Stimulated activated CD8-positive, alpha-beta memory T cell treated with anti-CD3 and anti-CD28 coated beads, Interleukin-15, amount 100 ng/mL, for 1 hour (primary cell): Measurements from ENCODE around the gene CTAG2.
"Not testable (repeated sequence)": the region's sequence is repeated elsewhere in the genome, so short reads cannot be mapped to it uniquely, and the experiment has no call there.

Experiments
- DNase-seq: peaks from one replicate; pipeline ENCODE4 v3.0.0-alpha.2; 2020; ENCODE audit warnings: low read depth

CTAG2 gene

GRCh38 chrX:154653413-154653812 is at the start of gene CTAG2:
Gene CTAG2 (minus strand): TSS chrX:154653579. CDS start chrX:154653515, 64 bp downstream.
- DNase-seq = not testable (repeated sequence)

GRCh38 chrX:154698630-154699248 is 45.4 kb upstream of the CTAG2 start:
- DNase-seq = no peak

GRCh38 chrX:154696676-154697045 is 43.3 kb upstream of the CTAG2 start:
- DNase-seq = no peak

GRCh38 chrX:154695911-154696675 is 42.7 kb upstream of the CTAG2 start:
- no peak for DNase-seq

- DNase-seq = no peak
These were observed 40.0 kb upstream of the CTAG2 start for GRCh38 chrX:154693394-154693793.

- DNase-seq = not testable (repeated sequence)
These were observed 37.1 kb upstream of the CTAG2 start for GRCh38 chrX:154690438-154690837.

- not testable (repeated sequence) for DNase-seq
These were observed 18.7 kb upstream of the CTAG2 start for GRCh38 chrX:154672084-154672483.

GRCh38 chrX:154670848-154671247 is 17.5 kb upstream of the CTAG2 start:
- not testable (repeated sequence) for DNase-seq

GRCh38 chrX:154661899-154662298 is 8.5 kb upstream of the CTAG2 start:
- no peak for DNase-seq

- no peak for DNase-seq
These were observed 7.8 kb upstream of the CTAG2 start for GRCh38 chrX:154661170-154661569.

GRCh38 chrX:154660541-154660940 is 7.2 kb upstream of the CTAG2 start:
- DNase-seq = no peak

GRCh38 chrX:154658957-154659356 is 5.6 kb upstream of the CTAG2 start:
- no peak for DNase-seq

- no peak for DNase-seq
These were observed 4.8 kb upstream of the CTAG2 start for GRCh38 chrX:154658187-154658586.

- DNase-seq = no peak
These were observed 3.9 kb upstream of the CTAG2 start for GRCh38 chrX:154657226-154657805.

GRCh38 chrX:154655786-154656185 is 2.4 kb upstream of the CTAG2 start:
- DNase-seq = no peak

- DNase-seq = no peak
These were observed 2.0 kb upstream of the CTAG2 start for GRCh38 chrX:154655346-154655745.

GRCh38 chrX:154654925-154655324 is 1.5 kb upstream of the CTAG2 start:
- DNase-seq = no peak

- DNase-seq = no peak
These were observed 993 bp upstream of the CTAG2 start for GRCh38 chrX:154654372-154654771.

- no peak for DNase-seq
These were observed 354 bp downstream of the CTAG2 start for GRCh38 chrX:154653048-154653401.

GRCh38 chrX:154652311-154653047 is 900 bp downstream of the CTAG2 start:
- no peak for DNase-seq

- no peak for DNase-seq
These were observed 3.2 kb downstream of the CTAG2 start for GRCh38 chrX:154650221-154650510.

GRCh38 chrX:154649503-154650220 is 3.7 kb downstream of the CTAG2 start:
- no peak for DNase-seq
